PC-9 (cell line): ENCODE results near the gene INPP5A.

Experiments
- EZH2 ChIP-seq: fragments of 200-600 bp; sonication (generic); IDR thresholded peaks from 2 replicates; pipeline ENCODE4 v1.8.0; 2017; ENCODE audit warnings: antibody characterized with exemption, low read depth
- TF ChIP-seq, protein P1 (sequence below): fragments of 200-600 bp; sonication (generic); conservative IDR thresholded peaks from 2 replicates; pipeline ENCODE4 v1.6.1; 2017; ENCODE audit warnings: mixed run types, antibody characterized with exemption, mild to moderate bottlenecking, moderate library complexity

DNA sequence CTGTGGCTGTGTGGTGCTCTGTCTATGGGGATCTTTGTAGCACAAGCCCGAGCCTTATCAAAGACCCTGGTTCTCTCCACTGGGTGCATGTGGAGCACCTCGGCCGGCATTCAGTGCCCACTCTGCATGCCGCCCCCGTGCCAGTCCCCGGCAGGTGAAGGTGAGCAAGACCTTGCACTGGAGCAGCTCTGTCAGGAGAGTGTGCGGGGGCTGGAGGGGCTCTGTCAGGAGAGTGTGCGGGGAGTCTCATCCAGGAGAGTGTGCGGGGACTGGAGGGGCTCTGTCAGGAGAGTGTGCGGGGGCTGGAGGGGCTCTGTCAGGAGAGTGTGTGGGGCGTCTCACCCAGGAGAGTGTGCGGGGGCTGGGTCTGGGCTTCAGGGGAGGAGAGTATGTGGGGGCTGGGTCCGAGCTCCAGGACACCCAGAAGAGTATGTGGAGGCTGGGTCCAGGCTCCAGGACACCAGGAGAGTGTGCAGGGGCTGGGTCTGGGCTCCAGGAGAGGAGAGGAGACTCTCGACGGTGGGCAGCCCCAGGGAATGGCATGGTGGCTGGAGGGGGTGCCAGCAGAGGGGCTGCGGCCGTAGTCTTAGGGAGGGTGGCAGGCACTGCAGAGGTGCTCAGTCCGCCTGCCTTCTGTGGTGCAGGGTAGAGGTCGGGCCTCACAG is 40.8 kb downstream of the INPP5A start:
- TF ChIP-seq, protein P1, sequence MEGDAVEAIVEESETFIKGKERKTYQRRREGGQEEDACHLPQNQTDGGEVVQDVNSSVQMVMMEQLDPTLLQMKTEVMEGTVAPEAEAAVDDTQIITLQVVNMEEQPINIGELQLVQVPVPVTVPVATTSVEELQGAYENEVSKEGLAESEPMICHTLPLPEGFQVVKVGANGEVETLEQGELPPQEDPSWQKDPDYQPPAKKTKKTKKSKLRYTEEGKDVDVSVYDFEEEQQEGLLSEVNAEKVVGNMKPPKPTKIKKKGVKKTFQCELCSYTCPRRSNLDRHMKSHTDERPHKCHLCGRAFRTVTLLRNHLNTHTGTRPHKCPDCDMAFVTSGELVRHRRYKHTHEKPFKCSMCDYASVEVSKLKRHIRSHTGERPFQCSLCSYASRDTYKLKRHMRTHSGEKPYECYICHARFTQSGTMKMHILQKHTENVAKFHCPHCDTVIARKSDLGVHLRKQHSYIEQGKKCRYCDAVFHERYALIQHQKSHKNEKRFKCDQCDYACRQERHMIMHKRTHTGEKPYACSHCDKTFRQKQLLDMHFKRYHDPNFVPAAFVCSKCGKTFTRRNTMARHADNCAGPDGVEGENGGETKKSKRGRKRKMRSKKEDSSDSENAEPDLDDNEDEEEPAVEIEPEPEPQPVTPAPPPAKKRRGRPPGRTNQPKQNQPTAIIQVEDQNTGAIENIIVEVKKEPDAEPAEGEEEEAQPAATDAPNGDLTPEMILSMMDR, result no peak
- no peak for TF ChIP-seq EZH2
